Measurements from ENCODE around the gene SLAMF9.
A peak's percentile ranks its signal among the peaks of the same experiment; 100 is the strongest.

Gene SLAMF9

DNA sequence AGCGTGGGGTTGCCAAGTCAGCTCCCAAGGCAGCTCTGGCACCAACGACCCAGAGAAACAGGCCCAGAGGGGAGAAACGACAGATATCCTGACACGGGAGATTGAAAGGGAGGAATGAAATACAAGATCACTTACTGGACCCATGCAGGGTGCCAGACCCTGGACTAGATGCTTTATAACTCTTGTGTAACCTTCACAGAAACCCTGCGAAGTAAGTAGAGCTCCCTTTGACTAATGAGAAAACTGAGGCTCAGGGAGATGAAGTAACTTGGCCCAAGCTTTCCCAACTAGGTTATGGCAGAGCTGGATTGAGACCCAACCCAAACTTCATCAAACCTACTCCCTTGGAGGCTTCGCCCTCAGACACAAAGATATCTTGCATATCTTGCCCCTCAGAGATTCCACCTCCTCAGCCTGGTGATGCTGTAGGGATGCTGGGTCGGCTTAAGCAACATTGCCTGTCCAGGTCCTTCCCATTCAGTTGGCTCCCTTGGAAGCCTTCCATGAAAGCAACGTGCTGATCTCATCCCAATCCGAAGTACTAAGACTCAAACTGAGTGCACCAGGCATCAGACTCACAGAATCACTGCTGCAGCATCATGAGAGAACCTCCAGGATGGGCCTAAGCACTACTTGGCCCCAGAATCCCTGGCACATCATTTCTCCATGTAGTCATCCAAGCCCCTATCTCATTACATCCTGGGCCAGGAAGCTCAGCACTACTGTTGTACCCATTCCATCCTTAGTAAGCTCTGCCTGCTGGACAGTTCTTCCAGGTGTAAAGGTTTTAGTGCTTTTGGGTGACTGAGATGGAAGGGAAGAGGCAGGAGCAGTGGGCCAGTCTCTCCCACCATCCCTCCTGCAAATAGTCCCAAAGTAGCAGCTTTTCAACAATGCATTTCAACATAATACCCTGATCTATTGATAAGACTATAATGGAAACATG lies 7.5 kb downstream of the SLAMF9 start:
- TF ChIP-seq, protein P1, sequence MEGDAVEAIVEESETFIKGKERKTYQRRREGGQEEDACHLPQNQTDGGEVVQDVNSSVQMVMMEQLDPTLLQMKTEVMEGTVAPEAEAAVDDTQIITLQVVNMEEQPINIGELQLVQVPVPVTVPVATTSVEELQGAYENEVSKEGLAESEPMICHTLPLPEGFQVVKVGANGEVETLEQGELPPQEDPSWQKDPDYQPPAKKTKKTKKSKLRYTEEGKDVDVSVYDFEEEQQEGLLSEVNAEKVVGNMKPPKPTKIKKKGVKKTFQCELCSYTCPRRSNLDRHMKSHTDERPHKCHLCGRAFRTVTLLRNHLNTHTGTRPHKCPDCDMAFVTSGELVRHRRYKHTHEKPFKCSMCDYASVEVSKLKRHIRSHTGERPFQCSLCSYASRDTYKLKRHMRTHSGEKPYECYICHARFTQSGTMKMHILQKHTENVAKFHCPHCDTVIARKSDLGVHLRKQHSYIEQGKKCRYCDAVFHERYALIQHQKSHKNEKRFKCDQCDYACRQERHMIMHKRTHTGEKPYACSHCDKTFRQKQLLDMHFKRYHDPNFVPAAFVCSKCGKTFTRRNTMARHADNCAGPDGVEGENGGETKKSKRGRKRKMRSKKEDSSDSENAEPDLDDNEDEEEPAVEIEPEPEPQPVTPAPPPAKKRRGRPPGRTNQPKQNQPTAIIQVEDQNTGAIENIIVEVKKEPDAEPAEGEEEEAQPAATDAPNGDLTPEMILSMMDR (conservative IDR thresholded peaks at IDR 0.05), result no peak
- H3K27ac ChIP-seq, result peak overlapping the region; percentile 92

DNA sequence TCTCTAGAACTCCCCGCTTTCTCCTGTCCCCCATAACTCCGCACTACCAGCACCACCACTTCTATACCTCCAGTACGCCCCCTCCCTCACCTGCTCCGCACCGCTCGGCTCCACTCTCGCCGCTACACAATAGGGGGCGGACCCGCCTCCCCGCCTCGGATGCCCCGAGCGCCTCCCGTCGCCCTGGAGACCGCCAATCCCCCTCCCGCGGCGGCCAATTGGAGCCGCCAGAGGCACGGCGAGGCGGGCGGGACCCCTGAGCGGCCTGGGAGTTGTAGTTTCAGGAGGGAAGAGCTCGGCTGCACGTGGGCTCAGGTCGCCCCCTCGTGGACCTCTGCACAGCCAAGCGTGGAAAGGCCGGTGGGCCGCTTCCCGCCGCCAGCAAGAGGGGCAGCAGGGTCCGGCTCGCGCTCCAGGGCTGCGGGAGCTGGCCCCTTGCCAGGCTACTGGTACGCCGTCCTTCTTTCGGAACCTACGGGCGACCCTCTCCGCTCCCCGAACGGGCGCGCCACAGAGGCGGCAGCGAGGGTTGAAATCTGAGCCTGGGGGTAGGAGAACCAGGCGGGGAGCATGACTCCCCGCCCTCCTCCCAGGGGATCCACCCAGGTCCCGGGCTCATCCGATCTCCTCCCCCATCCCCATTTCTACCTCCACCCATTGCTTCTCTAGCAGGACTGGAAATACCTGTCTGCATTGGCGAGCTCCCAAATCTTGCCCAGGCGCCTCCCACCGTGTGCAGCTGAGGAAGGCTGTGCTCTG lies 8.4 kb downstream of the SLAMF9 start, which contains the start of gene IGSF9:
Gene IGSF9, minus strand, starts transcription at position 131 of the 759 bp plus-strand sequence. CDS start 2,159 bp downstream, outside the sequence.
- TF ChIP-seq, protein P1 (conservative IDR thresholded peaks at IDR 0.05), result peak; percentile 66

DNA sequence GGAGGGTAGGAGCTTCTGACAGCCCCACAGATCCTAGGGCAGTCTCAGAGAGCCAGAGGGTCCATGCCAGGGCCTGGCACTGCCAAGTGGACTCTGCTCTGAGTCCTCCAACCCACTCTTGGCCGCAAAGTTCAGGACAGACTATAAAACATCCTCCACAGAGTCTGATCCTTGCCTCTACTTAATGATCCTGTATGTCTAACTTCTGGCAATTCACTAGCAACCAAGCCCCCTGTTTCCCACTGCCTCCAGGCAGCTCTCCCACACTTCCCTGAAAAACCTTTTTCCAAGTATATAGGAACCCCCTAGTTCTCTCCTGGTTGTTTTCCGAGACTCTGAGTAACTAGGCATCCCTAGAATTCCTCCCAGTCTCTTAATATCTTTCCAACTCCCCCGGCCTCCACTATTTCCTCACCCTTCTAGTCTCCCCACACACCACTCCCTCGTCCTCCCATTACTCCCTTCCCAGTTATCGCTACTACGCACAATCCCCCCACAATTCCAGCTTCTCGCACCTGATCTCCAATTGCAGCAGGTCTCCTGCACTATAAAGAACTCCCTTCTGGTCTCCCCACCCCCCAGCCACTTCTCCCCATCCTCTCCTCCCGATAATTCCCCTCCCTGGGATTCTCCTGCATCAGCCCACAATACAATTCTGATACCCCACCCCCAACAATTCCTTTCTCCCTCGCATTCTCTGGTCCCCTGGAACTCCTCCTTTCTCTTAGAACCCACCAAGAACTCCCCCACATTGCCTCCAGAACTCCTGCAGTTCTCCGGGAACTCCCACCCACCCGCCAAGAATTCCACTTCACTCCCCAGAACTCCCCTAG lies 9.2 kb downstream of the SLAMF9 start:
- TF ChIP-seq, protein P1 (conservative IDR thresholded peaks at IDR 0.05), result no peak
- H3K27ac ChIP-seq, result peak overlapping the region; percentile 92

More for the DNA sequence above, 8.4 kb downstream of the SLAMF9 start, which contains the start of gene IGSF9:
- H3K27ac ChIP-seq, result peak within 1 kb of the TSS; percentile 92

DNA sequence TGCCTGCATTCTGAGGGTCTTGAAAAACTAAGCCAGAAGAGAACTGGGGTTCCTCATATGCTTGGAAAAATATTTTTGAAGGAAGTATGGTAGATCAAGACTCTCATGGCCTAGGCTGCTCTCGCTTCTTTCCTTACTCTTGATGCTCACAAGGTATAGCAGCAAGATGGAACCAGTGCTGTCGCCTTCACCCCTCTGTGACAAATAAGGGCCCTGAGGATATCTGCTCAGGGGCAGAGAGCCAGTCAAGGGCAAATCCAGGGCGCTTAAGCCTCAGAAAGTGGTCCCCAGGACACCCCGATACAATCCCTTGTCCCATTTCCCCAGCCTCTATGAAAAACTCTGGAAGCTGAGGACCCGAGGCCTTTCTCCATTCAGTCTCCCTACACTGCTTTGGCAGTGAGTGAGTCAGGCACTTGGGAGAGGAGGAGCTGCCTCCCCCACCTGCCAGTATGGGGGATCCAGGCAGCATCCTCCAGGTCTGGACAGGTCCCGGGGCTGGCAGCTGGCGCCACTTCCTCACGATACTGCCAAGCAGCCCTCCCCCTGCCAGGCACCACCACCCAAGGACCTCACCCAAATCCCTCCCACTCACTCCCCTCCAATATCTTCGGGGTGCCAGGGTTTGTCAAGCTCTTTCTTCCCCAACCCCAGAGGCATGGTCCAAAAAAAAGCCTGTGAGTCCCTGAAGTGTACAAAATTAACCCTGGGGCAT lies 10.0 kb downstream of the SLAMF9 start:
- TF ChIP-seq, protein P1 (conservative IDR thresholded peaks at IDR 0.05), result no peak
- peak overlapping the region; percentile 92; the same call in 1 of the 2 replicates for H3K27ac ChIP-seq

DNA sequence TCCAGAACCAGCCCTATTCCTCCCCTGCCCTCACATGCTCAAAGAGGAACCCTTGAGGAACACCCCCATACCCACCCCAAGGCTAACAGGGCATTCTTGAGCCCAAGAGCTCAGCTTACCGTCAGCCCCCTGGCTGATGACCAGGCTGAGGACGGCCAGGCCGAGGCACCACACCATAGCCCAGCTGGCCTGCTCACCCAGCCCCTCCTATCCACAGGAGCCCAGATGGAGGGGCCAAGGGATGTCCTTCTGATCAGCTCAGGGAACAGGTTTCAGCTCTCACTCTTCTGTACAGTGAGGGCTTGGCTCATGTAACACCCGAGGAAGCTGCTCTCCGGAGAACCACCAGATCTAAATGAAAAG lies 10.8 kb downstream of the SLAMF9 start:
- H3K27ac ChIP-seq, result no peak overlapping the region

DNA sequence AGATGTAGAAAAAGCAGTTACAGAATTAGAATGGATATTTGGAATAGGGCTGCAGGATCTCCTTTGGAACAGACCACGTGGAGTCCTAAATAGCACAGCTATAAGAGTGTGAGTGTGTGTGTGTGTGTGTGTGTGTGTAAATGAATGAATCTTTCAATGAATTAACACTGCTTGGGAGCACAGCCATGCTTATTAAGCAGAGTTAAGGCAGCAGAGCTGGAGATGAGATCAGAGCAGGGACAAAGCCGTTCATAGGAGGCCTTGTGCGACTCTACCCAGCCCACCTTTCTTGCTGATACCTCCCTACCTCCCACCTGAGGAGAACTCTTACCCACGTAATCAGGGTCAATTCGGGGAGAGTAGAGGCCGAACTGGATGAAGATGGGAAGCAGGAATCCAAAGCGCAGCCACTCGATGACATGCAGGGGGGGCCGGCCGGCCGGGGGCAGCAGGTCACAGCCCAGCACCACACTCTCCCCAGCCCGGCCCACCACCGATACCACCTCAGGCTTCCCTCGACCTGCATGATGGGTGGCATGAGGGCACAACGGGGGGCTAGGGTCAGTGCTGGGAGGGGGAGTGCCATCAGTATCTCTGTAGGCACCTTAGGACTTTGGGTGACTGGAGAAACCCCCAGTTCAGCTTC lies 11.3 kb downstream of the SLAMF9 start:
- TF ChIP-seq, protein P1 (conservative IDR thresholded peaks at IDR 0.05), result no peak
- H3K27ac ChIP-seq, result no peak overlapping the region

More for the DNA sequence above, 10.8 kb downstream of the SLAMF9 start:
- TF ChIP-seq, protein P1 (conservative IDR thresholded peaks at IDR 0.05), result no peak

Data from VCaP (cell line).